ENCODE results near the gene PDGFRB.

DNA sequence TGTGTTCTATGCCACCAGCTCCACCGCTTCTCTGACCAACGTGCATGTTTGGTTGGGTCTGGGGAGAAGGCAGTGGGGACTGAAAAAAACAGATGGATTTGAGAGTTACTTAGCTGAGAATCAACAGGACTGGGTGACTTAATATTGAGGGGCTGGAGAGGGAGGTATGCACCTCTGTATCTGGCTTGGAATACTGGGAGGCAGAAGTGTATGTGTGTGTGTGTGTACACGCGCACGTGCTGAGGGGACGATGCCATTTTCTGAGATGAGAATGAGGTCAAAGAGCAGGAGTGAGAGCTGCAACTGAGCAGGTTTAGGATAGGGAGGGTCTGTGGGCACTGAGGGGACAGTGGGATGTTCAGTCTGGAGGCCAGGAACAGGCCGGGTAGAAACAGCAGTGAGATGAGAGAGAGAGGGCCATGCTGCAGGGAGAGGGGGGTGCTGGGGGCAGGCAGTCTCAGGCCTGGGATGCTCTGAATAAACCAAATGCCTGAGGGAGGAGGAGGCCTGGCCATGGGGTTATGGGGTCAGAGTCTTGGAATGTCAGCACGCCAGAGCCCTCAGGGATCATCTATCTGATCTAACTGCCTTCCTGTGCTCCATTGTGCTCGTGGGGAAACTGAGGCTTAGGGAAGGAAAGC, 14.0 kb downstream of the PDGFRB start:
- TF ChIP-seq, protein P1, sequence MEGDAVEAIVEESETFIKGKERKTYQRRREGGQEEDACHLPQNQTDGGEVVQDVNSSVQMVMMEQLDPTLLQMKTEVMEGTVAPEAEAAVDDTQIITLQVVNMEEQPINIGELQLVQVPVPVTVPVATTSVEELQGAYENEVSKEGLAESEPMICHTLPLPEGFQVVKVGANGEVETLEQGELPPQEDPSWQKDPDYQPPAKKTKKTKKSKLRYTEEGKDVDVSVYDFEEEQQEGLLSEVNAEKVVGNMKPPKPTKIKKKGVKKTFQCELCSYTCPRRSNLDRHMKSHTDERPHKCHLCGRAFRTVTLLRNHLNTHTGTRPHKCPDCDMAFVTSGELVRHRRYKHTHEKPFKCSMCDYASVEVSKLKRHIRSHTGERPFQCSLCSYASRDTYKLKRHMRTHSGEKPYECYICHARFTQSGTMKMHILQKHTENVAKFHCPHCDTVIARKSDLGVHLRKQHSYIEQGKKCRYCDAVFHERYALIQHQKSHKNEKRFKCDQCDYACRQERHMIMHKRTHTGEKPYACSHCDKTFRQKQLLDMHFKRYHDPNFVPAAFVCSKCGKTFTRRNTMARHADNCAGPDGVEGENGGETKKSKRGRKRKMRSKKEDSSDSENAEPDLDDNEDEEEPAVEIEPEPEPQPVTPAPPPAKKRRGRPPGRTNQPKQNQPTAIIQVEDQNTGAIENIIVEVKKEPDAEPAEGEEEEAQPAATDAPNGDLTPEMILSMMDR (IDR thresholded peaks at IDR 0.05), result no peak
- TF ChIP-seq POLR2A (IDR thresholded peaks at IDR 0.05; ENCODE audit: low read length) (no peak), SMC3 (IDR thresholded peaks at IDR 0.05) (no peak)
- TF ChIP-seq, protein P2, sequence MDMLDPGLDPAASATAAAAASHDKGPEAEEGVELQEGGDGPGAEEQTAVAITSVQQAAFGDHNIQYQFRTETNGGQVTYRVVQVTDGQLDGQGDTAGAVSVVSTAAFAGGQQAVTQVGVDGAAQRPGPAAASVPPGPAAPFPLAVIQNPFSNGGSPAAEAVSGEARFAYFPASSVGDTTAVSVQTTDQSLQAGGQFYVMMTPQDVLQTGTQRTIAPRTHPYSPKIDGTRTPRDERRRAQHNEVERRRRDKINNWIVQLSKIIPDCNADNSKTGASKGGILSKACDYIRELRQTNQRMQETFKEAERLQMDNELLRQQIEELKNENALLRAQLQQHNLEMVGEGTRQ (IDR thresholded peaks at IDR 0.05), result no peak
- TF ChIP-seq, protein P3, sequence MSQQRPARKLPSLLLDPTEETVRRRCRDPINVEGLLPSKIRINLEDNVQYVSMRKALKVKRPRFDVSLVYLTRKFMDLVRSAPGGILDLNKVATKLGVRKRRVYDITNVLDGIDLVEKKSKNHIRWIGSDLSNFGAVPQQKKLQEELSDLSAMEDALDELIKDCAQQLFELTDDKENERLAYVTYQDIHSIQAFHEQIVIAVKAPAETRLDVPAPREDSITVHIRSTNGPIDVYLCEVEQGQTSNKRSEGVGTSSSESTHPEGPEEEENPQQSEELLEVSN (IDR thresholded peaks at IDR 0.05; ENCODE audit: borderline replicate concordance, low read depth), result no peak

Measured in A549 (cell line).